ENCODE results near the gene MANSC4. TPM values are rescaled to one million over a fixed set of nuclear protein-coding genes. Genes with fewer than 3 reads are reported as not detected.

Gene MANSC4
- total and polyA plus RNA-seq, 9 of the 15 experiments (the other 6 are each of a cell fraction or from before 2014, with no cell fraction given), result not detected

GRCh38 chr12:27780612-27781408 is 774 bp upstream of the MANSC4 start (continued):
- TF ChIP-seq RFX7 (CRISPR knock-in tag; IDR thresholded peaks at IDR 0.05) (no peak), ZMIZ1 (IDR thresholded peaks at IDR 0.05; ENCODE audit: low read depth in 2 of 2, low read length in 2 of 2) (no peak), ARNT (IDR thresholded peaks at IDR 0.05) (no peak), ZBTB34 (CRISPR knock-in tag; IDR thresholded peaks at IDR 0.05) (no peak), ZFP91 (CRISPR knock-in tag; IDR thresholded peaks at IDR 0.05) (no peak), ZNF431 (CRISPR knock-in tag; IDR thresholded peaks at IDR 0.05) (no peak), KHSRP (IDR thresholded peaks at IDR 0.05) (no peak), KDM5B (IDR thresholded peaks at IDR 0.05; ENCODE audit: insufficient replicate concordance, low read depth, low read length) (no peak), SIN3A (IDR thresholded peaks at IDR 0.05; ENCODE audit: borderline replicate concordance in 2 of 2, control insufficient read depth in 1 of 2, low read depth in 2 of 2, low read length in 2 of 2) (no peak), CBFB (CRISPR knock-in tag; IDR thresholded peaks at IDR 0.05) (no peak), CSDE1 (IDR thresholded peaks at IDR 0.05) (no peak), C11orf30 (IDR thresholded peaks at IDR 0.05; ENCODE audit: low read depth) (no peak), KAT8 (IDR thresholded peaks at IDR 0.05; ENCODE audit: low read depth) (no peak), CBX1 (IDR thresholded peaks at IDR 0.05; ENCODE audit: low read depth) (no peak), SNIP1 (IDR thresholded peaks at IDR 0.05; ENCODE audit: low read depth) (no peak), PCBP1 (IDR thresholded peaks at IDR 0.05; ENCODE audit: low read depth, low read length, poor library complexity, severe bottlenecking) (no peak), TEAD4 (IDR thresholded peaks at IDR 0.05; ENCODE audit: low read length) (no peak), TEAD4 (CRISPR knock-in tag; IDR thresholded peaks at IDR 0.05; ENCODE audit: borderline replicate concordance) (no peak), CHAMP1 (IDR thresholded peaks at IDR 0.05) (no peak), RHOXF2B (CRISPR knock-in tag; conservative IDR thresholded peaks at IDR 0.05) (no peak)

Data from K562 (cell line).